ENCODE data around the gene PAK1.

The PAK1 gene

DNA sequence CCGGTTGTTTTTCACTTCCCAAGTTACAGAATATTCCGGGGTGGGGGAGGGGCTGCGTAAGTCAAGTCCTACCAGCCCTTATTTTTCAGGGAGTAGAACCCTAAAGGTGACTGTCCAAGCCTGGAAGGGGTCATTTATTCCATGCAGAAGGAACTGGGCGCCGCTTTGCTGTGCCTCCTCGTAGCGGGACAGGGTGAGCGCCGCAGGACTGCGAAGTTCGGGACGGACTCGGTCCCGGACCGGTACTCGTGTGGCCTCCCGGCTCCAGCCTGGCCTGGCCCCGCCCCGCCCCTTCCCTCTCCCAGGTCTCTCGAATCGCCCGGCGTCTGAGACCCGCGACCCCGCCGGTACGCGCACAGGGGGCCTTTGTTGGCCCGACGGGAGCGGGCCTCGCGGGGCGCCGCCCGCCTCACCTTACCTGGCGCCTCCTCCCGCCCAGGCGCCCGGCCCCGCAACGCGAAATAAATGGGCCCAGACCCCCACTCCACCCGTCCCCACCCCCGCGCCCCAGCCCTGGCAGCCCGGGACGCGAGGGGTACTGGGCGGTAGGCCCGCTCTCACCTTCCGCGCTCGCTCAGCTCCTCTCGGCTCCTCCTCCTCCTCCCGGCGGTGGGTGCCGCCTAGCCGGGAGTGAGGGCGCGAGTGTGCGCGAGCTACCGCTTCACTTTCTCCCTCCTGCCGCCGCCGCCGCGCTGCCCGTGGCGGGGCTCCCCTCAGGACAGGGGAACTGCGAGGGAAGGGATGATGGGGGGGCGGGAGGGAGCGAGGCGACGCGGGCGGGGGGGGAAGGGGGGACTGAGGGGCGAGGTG is 698 bp downstream of the PAK1 start:
- DNase-seq, result no peak

DNA sequence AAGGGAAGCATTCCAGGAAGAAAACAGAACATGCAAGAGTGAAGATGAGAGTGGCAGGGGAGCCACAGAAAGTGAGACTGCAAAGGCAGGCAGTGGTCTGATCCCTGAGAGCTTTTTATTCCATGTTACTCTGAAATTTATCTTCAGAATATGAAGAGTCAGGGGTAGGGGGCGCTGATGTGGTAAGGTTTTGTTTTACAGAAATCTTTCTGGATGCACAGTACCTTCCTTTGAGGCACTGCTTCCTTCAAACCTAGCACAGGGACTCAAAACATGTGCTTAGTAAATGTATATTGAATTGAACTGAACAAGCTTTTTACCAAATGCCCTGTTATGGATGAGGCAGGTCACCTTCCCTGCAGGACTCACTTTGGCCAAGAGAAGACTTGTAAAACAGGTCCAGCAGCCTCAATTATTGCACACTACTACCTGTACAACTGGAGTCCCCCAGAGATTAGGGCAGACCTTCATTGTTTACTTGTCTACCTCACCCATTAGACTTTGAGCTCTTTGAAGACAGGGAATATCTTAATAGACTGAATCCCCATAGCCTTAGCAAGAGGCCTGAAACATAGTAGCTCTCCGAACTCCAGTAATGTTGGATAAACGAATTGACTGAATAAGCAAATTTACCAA is 2.2 kb downstream of the PAK1 start:
- DNase-seq, result no peak

DNA sequence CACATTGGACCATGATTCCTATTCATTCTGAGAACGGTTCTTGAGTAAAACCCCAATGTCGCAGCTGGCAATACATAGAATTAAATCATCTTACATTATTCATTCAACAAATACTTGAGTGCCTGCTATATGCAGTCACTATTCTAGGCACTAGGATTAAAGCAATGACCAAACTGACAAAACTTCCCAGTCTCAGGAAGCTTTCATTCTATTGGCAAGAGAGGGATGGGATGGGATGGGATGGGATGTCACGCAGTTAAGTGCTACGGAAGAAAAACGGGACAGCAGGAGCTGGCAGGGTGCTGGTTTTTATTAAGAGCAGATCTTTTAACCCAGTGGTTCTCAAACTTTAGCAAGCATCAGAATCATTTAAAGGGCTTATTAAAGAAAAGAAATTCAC is 2.9 kb downstream of the PAK1 start:
- DNase-seq, result no peak

DNA sequence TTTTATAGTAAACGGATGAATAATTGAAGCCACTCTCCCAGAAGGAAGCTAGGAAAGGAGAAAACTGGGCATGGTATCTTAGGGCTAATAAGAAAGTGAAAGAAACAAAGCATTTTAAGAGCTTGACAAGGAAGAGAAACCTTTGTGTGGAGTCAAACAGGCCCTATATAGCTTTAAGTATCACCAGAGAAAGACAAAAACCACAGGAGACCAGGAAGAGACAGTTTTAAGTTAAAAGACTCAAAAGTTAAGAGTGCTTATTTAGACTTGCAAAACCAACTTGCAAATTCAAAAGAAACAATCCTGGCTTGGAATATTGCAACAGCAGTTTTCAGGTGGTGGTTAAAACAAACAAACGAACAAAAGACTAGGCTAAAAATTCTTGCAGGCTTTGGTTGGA is 3.4 kb downstream of the PAK1 start:
- DNase-seq, result no peak

DNA sequence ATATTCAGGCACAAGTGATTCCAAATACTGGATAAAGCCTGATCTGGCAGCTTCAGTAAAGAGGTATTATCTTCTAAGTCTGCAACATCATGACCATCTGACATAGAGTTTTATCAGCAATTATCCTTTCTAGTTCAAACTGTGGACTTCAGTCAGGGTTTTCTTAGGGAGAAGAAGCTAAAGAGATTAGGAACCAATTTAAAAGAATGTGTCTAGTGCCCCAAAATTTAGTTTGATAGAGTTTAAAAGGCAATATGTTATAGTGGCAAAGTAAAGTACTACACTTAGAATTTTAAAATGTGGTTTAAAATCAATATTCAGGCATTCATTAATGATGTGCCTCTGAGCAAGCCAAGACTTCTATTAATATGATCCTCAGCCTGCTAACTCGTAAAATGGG is 5.4 kb downstream of the PAK1 start:
- DNase-seq, result no peak

DNA sequence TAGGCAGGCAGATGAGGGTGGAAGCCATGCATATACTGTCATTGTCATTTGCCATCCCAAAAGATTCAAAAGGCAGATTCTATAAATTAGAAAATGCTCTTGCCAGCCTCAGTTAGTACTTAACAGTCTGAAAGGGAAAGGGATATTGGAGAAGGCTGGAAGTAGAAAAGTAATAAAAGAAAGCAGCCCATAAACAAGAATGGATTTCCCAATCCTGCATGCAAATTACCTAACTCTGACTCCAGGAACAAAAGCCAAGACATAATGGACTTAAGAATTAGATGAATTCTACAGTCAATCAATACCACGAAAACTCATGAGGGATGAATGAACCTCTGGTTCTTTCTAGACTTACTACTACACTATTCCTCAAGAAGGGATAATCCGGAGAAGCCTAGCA is 5.9 kb downstream of the PAK1 start:
- no peak for DNase-seq

DNA sequence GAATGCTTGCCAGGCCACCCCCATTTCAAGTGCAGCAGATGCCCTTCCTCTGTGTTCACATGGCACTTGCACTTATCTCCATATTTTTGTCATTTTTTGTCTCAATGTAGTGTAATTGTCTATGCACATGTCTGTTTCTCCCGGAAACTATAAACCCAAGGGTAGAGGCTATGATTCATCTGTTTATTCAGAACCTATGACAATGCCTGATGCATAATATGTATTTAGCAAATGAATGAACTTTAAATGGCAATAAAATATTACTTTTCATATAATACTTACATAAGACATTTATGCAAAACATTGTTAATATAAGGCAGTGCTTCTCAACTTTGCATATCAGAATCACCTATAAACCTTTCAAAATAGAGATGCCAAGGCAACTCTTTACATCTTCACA is 6.7 kb downstream of the PAK1 start:
- no peak for DNase-seq

DNA sequence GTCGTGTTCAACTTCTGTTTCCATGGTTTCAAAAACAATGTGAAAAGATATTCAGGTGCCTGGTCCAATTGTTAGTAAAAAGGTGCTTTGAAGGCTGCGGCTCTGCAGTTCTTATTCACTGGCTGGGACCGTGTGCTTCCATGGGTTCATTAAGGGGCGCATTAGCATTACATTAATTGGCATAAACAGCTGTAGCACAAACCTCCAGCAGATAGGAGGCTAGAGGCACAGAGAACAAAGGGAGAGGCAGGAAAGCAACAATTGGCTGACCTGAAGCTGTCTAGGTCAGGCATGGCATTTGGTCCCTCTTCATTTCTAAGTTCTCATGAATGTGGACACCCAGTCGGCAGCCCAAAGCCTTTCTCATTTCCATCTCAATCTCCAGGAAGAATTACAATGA is 16.6 kb downstream of the PAK1 start:
- DNase-seq, result no peak

DNA sequence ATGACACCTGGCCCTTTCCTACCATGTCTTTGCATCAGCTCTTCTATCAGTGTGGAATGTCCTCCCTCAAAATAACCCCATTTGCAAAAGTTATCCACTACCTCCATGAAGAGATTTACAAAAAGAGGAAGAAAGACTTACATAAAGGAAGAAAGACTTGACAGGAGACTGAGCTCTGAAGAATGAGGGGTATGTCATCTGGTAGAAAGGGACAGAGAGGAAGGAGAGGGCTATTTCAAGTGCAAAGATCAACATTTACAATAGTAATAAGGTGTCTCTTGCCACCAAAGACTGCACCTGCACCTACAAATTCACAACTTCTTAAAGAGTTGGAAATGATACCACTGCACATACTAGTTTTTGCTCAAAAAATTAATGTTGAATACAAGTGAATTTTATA is 18.2 kb downstream of the PAK1 start:
- no peak for DNase-seq

DNA sequence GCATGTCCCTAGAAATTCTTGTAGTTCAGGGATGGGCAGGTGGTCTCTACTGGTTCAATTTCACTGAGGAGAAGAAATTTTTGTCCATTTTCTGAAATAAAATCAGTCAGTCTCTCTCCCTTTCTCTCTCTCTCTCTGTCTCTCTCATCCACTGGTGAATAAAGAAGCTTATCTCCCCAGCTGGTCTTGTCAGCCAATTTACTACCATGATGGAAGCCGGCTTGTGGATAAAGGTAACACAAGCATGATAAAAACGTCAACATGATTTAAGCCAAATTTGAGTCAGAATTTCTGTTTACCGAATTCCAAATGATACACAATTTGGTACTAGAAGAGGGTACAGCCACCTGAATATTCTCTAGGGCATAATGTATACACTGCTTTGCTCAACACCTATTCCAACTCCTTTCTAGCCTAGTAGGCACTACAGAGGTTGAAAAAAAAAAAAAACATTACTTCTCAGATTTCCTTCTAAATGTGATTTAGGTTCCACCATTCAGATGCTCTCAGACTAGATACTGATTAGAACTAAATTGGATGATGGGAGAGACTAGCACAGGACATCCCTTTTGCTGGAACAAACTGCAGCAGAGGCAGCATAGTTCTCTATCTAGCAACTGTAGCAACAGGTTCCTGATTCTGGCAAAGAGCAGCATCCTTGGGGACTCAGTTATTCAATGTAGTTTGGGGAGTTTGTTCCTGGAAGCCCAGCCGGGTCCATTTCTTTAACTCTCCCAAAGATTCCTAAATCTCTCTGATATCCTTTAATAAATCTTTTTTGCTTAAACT is 18.8 kb downstream of the PAK1 start:
- no peak for DNase-seq

DNA sequence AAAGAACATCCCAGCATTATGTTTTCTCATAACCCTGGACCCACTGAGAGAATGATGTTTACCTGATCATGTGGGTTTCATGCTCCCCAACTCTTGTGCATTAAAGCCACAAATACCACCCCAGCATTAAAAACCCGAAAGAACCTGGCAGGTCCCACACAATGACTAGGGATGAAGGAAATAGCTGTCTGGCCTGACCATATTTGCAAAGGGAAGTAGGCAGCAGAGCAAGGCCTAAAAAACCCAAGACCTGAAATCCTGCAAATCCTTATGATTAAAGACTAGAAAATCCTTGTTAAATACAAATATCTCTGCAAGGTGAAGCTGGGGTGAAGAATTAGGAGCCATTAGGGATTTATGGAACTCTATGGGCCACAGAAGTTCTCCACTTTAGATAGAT is 23.7 kb downstream of the PAK1 start:
- DNase-seq, result no peak

DNA sequence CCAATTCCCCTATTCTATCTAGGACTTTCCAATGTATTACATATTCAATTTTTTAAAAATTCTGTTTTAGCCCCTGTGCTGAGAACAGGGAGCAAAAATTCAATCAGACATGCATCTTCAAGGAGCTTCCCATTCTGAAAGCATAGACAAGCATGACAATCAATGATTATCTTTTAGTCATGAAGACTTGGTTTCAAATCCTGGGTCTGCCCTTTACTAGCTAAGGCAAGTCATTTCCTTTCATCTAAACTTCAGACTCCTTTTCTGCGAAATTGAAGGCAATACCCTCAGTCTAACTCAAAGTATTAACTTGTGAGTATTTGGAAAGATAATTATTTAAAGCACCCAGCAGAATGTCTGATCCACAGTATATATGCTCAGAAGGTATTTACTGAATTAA is 24.1 kb downstream of the PAK1 start:
- DNase-seq, result no peak

DNA sequence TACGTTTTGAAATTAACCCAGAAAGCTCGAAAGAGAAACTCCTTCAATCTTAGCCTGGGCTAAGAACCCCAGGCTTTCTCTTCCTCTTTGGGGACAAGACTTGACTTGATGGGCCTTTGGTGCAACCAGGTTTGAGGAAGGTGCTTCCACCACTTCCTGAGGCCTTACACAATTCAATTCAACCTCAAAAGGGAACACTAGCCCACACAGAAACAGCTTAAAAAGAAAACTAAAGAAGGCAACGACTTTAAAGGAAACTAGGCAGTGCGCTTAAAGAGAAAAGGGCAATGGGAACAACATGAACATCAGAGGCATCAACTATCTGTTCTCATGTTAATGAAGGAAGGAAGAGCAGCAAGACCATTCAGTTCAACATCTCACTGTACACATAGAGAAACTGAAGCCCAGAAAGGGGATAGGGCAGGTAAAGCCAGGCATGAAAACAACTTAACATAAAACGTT is 24.8 kb downstream of the PAK1 start:
- DNase-seq, result no peak

DNA sequence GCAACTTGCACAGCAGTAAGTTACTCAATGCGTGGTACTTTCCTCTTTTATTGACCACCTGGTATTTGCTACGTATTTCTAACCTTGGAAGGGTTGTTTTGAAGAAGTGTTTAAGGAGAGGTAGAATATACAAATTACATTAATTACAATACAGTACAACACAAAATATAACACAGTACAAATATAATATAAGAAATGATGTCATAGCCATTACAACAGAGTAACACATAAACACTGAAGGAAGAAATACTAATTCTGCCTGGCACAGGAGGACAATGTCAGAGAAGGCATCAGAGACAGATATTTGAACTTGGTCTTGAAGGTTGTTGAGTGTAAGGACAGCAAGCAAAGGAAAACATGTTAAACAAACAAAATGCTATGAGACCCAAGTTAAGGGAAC is 25.6 kb downstream of the PAK1 start:
- no peak for DNase-seq

DNA sequence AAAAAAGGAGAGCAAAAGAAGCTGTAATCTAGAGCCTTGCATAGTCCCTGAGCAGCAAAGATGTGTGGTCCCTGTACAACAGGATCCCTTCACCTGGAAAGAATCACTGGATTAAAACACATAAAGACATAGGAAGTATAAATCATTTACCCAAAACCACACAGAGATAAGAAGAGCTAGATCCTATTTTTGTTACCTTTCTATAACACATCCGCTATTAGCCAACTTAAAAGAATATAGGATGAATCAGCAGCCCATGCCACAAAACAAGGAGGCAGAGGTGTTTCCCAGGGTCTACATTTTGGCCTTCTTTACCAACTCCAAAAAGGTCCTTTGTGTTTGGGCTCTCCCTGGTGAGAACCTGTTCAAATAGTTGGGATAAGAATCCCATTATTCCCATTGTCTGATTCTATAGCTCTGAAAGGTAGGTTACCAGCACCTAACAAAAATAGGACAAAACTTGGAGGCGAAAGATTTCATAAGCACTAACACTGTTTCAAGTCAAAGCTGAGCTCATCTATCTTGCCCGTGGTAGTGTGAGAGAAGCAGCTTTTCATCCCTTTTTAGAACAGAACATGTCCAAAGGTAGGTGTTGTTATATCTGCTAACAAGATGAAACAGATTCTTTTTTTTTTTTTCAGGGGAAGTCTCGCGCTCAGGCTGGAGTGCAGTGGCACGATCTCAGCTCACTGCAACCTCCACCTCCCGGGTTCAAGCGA is 26.8 kb downstream of the PAK1 start:
- DNase-seq, result no peak

DNA sequence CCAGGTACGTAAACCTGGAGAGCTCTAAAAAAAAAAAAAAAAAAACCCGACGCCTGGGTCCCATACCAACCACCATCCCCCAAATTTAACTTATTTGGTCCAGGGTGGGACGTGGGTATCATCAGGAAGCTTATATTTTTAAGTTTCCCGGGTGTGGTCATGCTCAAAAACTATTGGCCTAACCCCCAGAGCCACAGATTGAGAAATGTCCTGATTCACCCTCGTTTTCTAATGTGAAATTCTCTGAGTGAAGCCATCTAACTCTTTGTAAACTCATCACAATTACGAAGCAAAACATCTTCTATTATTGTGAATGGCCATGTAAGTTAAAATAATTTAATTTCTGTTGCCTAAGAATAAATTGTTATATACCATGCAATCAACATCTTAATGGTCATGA is 29.6 kb downstream of the PAK1 start:
- no peak for DNase-seq

DNA sequence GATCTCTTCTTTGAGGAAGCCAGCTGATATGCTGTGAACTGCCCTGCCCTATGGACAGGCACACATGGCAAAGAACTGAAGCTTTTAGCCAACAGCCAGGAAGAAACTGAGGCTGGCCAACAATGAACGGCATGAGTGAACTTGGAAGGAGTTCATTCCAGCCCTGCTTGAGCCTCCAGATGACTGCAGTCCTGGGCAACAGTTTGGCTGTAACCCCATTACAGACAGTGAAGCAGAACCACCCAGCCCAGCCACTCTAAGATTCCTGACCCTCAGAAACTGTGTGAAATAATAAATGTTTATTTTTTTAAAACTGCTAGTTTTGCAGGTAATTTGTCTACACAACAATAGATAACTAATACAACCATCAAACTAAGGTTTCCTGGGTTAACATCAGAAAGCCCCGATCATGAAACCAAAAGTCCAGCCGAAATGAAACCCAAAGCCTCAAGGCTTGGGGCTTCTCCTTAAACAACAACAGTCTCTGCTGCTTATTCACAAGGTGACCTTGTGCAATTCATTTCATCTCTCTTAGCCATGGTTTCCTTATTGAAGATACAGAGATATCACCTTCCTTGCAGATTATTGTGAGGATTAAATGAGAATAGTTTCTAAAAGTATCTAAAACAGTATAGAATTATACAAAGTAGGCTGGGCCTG is 31.4 kb downstream of the PAK1 start:
- no peak for DNase-seq

DNA sequence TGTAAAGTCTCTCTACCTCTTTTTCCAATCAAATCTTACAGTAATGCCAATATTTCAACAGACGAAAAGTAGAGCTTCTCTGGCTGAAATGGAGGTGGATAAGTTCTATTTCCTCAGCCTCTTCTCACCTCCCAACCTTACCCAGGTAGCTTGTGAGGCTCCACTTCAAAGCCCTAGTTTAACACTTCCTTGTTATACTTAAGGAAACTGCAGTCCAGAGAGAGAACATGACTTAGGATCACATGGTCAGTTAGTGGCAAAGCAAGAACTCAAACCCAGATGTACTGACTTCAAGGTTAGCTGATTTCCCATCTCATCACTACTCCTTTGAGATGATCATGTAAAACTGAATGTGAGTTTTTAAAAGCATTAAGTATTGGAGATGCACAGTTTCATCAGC is 32.5 kb downstream of the PAK1 start:
- no peak for DNase-seq

DNA sequence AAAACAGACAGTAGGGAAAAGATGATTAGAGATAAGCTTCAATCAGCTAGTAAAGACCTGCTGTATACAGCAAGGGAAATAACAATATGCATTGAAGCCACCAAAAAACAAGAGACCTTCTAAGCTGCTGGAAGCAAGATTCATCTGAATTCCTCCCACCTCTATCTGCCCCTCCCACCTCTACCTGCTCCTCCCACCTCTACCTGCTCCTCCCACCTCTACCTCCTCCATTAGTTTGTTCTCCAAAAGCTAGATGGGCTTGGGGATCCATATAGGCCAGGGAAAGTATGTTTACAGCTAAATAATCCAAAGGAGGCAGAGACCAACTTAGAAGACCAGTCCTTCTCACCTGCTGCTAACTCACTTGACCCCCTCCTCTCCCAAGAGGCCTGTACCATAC is 33.2 kb downstream of the PAK1 start:
- no peak for DNase-seq

DNA sequence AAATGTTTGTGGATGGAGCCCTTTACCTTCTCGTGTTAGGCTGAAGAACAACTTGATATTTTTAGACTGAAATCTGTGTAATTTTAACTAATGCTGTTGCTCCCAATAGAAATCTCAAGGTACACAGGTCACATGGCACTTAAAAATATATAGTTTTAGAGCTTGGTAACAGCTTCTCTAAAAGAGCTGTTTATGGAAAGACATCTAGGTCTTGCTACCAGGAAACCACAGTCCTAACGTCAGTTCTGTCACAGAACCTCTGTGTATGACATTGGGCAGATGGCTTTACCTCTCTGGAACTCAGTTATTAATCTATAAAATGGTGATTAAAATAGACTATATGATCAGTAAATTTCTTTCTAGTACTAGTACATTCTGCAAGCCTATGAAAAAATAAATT is 35.4 kb downstream of the PAK1 start:
- no peak for DNase-seq

DNA sequence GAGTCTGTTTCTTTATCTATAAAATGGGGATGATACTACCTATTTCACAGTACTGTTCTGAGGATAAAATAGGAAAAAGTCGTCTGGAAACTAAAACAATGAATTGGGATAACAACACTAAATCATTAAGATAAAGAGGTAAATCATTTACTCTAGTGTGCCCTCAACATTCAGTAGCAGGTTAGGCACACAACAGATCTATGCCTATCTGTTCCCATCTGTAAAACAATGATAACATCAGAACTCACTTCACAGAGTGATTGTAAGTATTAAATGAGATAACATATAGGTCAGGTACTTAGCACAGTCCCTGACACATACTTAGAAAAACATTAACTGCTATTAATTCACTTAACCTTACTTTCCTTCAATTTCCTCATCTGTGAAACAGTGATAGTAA is 36.9 kb downstream of the PAK1 start:
- DNase-seq, result no peak

DNA sequence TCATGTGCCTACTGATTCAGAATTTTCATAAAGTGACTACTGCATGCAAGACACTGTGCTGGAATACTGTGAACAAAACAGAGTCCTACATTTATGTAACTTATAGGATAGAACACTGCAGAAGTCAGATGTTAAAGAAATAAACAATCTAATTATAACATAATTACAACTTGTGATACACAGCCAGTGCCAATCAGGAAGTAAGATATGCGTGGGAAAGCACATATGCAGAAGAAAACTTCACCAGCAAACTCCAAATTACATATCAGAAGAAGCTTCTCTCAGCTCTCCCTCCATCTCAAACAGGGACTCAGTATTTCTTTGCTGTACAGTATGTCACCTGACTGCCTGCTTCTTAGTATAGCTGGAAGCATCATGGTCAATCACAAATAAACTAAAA is 37.4 kb downstream of the PAK1 start:
- no peak for DNase-seq

DNA sequence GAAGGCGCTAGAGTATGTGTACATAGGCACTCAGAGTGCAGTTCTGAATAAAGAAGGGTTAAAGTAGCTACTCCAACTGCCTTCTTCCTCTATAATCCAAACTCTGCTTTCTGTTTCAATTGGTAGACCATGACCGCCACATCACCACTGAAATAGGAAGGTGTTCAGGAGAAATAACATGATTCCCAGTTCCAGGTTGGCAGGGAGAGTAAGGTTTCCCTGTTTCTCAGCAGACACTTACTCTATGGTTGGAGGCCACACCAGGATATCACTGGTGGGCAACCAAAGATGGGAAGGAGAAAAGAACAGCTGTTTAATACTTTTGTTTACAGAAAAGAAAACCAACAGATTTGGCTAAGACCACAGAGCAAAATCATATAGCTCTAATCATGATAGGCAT is 37.9 kb downstream of the PAK1 start:
- DNase-seq, result no peak
